ENCODE data around the gene AK8. TPM values are rescaled to one million over a fixed set of nuclear protein-coding genes. Genes with fewer than 3 reads are reported as not detected.
"Not testable (repeated sequence)": the region's sequence is repeated elsewhere in the genome, so short reads cannot be mapped to it uniquely, and the experiment has no call there.

AK8 gene
- total RNA-seq, 2 donors from 2014 or later = 0.66 TPM; not detected in 1

- Mint-ChIP-seq H3K27ac (no peak overlapping the region), H3K4me1 (no peaks in the 10 kb centered on the region), H3K27me3 (peaks cover 23% of the 10 kb centered on the region), H3K4me3 (no peak overlapping the region), H3K36me3 (ENCODE audit: low read depth) (no peaks in the 10 kb centered on the region), H3K9me3 (no peaks in the 10 kb centered on the region)
- no peak for ATAC-seq (replicated peaks)
These were observed 156.4 kb downstream of the AK8 start for GRCh38 chr9:132721661-132722060.

DNA sequence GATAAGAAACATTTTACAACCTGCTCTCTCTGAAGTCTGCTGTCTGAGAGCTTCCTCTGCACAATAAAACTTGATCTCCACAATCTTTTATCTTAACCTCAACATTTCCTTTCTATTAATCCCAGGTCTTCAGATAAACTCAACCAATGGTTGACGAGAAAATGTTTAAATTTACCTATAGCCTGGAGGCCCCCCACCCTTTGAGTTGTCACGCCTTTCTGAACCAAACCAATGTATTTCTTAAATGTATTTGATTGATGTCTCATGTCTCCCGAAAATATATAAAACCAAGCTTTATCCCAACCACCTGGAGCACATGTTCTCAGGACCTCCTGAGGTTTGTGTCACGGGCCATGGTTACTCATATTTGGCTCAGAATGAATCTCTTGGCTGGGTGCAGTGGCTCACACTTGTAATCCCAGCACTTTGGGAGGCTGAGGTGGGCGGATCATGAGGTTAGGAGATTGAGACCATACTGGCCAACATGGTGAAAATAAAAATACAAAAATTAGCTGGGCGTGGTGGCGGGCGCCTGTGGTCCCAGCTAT lies 159.6 kb downstream of the AK8 start:
- peaks cover 24% of the 10 kb centered on the region for H3K27me3 Mint-ChIP-seq
- not testable (repeated sequence) for H3K9me3 Mint-ChIP-seq; H3K4me1 Mint-ChIP-seq; ATAC-seq (replicated peaks); H3K27ac Mint-ChIP-seq; H3K36me3 Mint-ChIP-seq (ENCODE audit: low read depth); H3K4me3 Mint-ChIP-seq

DNA sequence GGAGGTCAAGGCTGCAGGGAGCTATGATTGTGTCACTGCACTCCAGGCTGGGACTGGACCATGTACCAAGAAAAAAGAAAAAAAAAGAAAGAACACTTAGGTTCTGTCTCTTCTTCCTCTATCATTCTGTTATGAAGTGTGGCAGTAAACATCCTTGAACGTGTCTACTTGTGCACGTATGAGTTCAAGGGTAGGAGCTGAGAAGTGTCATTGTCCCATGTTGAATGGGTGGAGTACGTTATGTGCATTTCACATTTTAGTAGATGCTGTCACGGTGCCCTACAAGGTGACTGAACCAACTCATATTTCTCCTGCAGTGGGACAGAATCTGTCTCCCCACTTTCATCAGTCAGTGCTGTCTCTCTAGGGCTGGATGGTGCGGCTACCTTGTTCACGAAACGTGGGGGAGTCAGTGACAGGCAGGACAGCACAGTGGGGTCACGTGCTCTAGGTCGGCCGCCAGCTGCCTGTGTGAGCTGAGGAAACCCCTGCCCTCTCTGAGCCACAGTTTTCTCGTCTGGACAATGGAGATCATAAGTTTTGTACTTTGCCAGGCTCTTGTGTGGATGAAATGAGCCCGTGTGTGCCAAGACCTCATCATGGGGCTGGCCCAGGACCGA lies 160.6 kb downstream of the AK8 start:
- no peaks in the 10 kb centered on the region for H3K4me1 Mint-ChIP-seq
- H3K36me3 Mint-ChIP-seq (ENCODE audit: low read depth) = no peaks in the 10 kb centered on the region
- H3K27me3 Mint-ChIP-seq = peaks cover 22% of the 10 kb centered on the region
- H3K4me3 Mint-ChIP-seq = no peak overlapping the region
- H3K27ac Mint-ChIP-seq = no peak overlapping the region
- ATAC-seq (replicated peaks) = no peak
- H3K9me3 Mint-ChIP-seq = no peaks in the 10 kb centered on the region

GRCh38 chr9:132716007-132716406 lies 162.1 kb downstream of the AK8 start:
- H3K27me3 Mint-ChIP-seq = peaks cover 22% of the 10 kb centered on the region
- no peaks in the 10 kb centered on the region for H3K36me3 Mint-ChIP-seq (ENCODE audit: low read depth)
- no peak for ATAC-seq (replicated peaks)
- H3K9me3 Mint-ChIP-seq = no peaks in the 10 kb centered on the region
- H3K4me1 Mint-ChIP-seq = no peaks in the 10 kb centered on the region
- no peak overlapping the region for H3K4me3 Mint-ChIP-seq
- no peak overlapping the region for H3K27ac Mint-ChIP-seq

- no peaks in the 10 kb centered on the region for H3K9me3 Mint-ChIP-seq
- no peak overlapping the region for H3K27ac Mint-ChIP-seq
- ATAC-seq (replicated peaks) = peak; percentile 53
- H3K27me3 Mint-ChIP-seq = peaks cover 13% of the 10 kb centered on the region
- H3K4me3 Mint-ChIP-seq = no peak overlapping the region
- H3K4me1 Mint-ChIP-seq = no peaks in the 10 kb centered on the region
- no peaks in the 10 kb centered on the region for H3K36me3 Mint-ChIP-seq (ENCODE audit: low read depth)
These were observed 165.3 kb downstream of the AK8 start for GRCh38 chr9:132712753-132713152.

- Mint-ChIP-seq H3K4me1 (no peaks in the 10 kb centered on the region), H3K4me3 (no peak overlapping the region), H3K27ac (no peak overlapping the region), H3K9me3 (no peaks in the 10 kb centered on the region), H3K36me3 (ENCODE audit: low read depth) (no peaks in the 10 kb centered on the region), H3K27me3 (peaks cover 8% of the 10 kb centered on the region)
- no peak for ATAC-seq (replicated peaks)
These were observed 166.2 kb downstream of the AK8 start for GRCh38 chr9:132711846-132712245.

DNA sequence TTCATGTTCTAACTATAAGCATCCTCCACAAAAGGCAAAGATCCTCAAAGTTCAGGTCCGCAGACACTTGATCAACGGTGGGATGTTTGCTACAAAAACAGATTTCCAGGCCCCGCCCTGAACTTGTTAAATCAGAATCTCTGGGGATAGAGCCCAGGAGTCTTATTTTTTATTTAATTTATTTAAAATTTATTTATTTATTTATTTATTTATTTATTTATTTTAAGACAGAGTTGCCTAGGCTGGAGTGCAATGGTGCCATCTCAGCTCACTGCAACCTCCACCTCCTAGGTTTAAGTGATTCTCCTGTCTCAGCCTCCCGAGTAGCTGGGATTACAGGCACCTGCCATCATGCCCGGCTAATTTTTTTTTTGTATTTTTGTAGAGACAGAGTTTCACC lies 166.9 kb downstream of the AK8 start:
- H3K27me3 Mint-ChIP-seq = peaks cover 11% of the 10 kb centered on the region
- not testable (repeated sequence) for H3K4me3 Mint-ChIP-seq; H3K9me3 Mint-ChIP-seq; ATAC-seq (replicated peaks); H3K4me1 Mint-ChIP-seq; H3K27ac Mint-ChIP-seq; H3K36me3 Mint-ChIP-seq (ENCODE audit: low read depth)

DNA sequence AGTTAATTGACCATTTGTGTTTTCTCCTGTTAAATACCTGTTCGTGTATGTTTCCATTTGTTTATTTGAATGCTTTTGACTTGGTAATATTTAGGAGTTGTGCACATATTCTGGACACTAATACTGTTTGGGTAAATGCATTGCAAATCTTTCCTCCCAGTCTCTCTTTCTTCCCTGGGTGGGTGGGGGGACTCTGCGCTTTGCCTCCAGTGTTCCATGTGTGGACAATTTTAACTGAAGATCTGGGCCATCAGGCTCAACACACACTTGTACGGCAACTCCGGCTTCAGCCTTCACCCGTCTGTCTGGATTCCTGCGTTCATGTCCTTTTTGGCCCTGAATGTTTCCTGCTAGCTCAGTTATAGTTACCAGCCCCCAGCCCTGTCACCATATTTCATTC lies 167.8 kb downstream of the AK8 start:
- Mint-ChIP-seq H3K9me3 (no peaks in the 10 kb centered on the region), H3K27me3 (peaks cover 15% of the 10 kb centered on the region), H3K27ac (no peak overlapping the region), H3K4me3 (no peak overlapping the region), H3K4me1 (no peaks in the 10 kb centered on the region), H3K36me3 (ENCODE audit: low read depth) (no peaks in the 10 kb centered on the region)
- no peak for ATAC-seq (replicated peaks)

- no peak overlapping the region for H3K27ac Mint-ChIP-seq
- H3K9me3 Mint-ChIP-seq = no peaks in the 10 kb centered on the region
- no peak for ATAC-seq (replicated peaks)
- H3K4me3 Mint-ChIP-seq = no peak overlapping the region
- H3K36me3 Mint-ChIP-seq (ENCODE audit: low read depth) = no peaks in the 10 kb centered on the region
- peaks cover 15% of the 10 kb centered on the region for H3K27me3 Mint-ChIP-seq
- H3K4me1 Mint-ChIP-seq = no peaks in the 10 kb centered on the region
These were observed 169.2 kb downstream of the AK8 start for GRCh38 chr9:132708769-132709430.

DNA sequence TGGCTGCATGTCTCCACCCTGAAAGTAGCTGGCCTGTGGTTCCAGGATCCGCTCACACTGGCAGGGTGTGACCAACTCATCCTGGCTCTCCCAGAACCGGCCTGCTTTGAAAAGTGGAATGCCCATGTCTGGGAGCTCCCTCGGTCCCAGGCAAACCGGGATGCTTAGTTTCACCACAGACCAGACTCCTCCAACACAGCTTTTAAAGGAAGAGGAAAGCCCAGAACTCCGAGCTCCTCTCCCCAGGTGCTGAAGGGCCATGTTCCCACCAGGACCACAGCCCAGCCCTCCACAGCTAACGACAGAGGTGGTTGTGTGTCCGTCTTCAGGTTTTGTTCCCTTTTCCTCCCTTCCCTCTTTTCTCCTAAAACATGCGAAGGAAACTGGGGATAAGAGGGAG lies 169.8 kb downstream of the AK8 start:
- no peaks in the 10 kb centered on the region for H3K9me3 Mint-ChIP-seq
- no peak for ATAC-seq (replicated peaks)
- H3K27ac Mint-ChIP-seq = no peak overlapping the region
- H3K27me3 Mint-ChIP-seq = peaks cover 12% of the 10 kb centered on the region
- H3K4me1 Mint-ChIP-seq = no peaks in the 10 kb centered on the region
- H3K4me3 Mint-ChIP-seq = no peak overlapping the region
- no peaks in the 10 kb centered on the region for H3K36me3 Mint-ChIP-seq (ENCODE audit: low read depth)

DNA sequence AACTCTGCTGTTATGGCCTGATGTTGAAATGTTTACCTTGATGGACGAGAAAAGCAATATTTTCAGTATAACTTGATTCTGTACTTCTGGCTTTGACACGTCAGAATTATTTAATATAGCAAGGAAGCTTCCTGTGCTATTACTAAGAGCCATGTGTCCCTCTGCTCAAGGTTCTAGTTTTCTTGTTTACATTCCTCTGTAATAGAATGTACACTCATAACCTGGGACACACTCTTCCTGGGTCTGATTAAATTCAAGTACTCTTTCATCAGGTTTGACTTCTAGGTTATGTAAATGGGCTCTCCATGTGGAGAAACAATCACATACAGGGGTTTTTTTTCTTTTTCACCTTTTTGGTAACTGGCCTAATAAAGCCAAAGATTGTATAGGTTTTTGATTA lies 174.7 kb downstream of the AK8 start:
- peaks cover 4% of the 10 kb centered on the region for H3K9me3 Mint-ChIP-seq
- H3K27ac Mint-ChIP-seq = no peak overlapping the region

DNA sequence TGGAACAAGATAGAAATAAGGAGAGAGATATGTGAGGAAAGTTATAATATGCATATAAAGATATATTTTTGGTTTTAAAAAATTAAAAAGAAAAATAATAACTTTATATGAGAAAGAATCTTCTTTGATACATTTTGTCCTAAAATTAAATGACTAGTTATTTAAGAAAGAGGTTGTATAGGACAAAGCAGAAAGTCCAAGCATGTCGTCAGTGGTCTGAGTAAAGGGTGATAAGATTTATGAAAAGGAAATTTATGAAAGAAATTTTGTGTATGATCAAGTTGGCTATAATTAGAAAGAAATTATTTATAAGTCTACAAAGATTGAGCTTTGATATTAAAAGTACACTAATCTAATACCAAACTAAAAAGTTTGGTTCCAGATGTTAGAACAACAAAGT lies 175.8 kb downstream of the AK8 start:
- H3K4me1 Mint-ChIP-seq = no peaks in the 10 kb centered on the region
- ATAC-seq (replicated peaks) = no peak
- peaks cover 13% of the 10 kb centered on the region for H3K27me3 Mint-ChIP-seq
- H3K36me3 Mint-ChIP-seq (ENCODE audit: low read depth) = no peaks in the 10 kb centered on the region
- no peak overlapping the region for H3K4me3 Mint-ChIP-seq
- H3K27ac Mint-ChIP-seq = no peak overlapping the region
- peaks cover 10% of the 10 kb centered on the region for H3K9me3 Mint-ChIP-seq

More for the DNA sequence above, 174.7 kb downstream of the AK8 start:
- peaks cover 12% of the 10 kb centered on the region for H3K27me3 Mint-ChIP-seq
- H3K4me1 Mint-ChIP-seq = no peaks in the 10 kb centered on the region
- no peak for ATAC-seq (replicated peaks)
- no peak overlapping the region for H3K4me3 Mint-ChIP-seq
- H3K36me3 Mint-ChIP-seq (ENCODE audit: low read depth) = no peaks in the 10 kb centered on the region

DNA sequence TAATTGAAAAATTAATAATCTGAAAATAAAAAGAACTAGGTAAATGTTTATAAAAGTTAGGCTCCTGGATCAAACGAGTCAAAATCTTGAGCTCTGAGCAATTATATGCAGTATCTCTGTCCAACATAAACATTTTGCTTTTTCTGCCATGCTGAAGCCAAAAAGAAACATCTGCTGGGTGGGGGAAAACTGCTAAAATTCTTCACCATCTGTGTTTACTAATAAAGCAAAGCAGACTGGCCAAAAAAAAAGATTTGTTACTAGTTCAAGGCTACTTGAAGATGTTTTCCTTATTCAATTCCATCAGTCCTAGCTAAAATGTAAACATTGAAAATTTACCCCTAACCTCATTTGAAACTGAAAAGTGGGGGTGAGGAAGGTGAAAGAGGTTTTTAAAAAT lies 178.1 kb downstream of the AK8 start:
- Mint-ChIP-seq H3K27ac (no peak overlapping the region), H3K36me3 (ENCODE audit: low read depth) (no peaks in the 10 kb centered on the region), H3K9me3 (peaks cover 22% of the 10 kb centered on the region), H3K27me3 (peaks cover 4% of the 10 kb centered on the region), H3K4me3 (no peak overlapping the region), H3K4me1 (no peaks in the 10 kb centered on the region)
- ATAC-seq (replicated peaks) = no peak

DNA sequence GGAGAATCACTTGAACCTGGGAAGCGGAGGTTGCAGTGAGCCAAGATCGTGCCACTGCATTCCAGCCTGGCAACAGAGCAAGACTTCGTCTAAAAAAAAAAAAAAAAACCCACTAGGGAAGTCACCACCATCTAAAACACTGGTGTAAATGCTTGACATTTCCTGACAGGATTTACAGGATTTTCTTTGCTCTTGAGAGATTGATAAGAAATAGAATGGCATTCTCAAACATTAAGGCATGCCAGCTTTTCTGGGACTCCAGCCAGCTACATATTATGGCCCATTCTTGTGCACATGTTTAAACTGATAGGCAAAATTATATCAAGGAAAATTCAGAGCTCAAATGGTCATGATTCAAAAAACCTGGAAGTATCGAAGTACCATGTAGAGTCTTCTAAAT lies 179.1 kb downstream of the AK8 start:
- Mint-ChIP-seq H3K36me3 (ENCODE audit: low read depth) (no peaks in the 10 kb centered on the region), H3K4me1 (no peaks in the 10 kb centered on the region), H3K27ac (no peak overlapping the region), H3K9me3 (peaks cover 25% of the 10 kb centered on the region), H3K27me3 (peaks cover 4% of the 10 kb centered on the region), H3K4me3 (no peak overlapping the region)
- ATAC-seq (replicated peaks) = no peak

DNA sequence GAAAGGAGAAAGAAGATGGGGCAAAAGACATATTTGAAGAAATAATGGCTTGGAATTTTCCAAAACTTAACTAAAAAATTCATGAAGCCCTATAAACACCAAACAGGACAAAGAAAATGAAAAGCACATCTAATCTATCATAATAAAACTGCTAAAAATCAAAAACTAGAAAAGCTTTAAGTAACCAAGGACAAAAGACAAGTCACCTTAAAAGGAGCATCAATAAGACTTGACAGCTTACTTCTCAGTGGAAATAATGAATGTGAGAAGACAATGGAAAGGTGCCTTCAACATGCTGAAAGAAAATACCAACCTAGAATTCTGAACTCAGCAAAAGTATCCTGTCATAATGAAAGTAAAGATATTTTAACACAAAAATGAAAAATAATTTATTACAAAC lies 180.9 kb downstream of the AK8 start:
- H3K9me3 Mint-ChIP-seq = peaks cover 25% of the 10 kb centered on the region
- H3K27ac Mint-ChIP-seq = no peak overlapping the region
- no peak for ATAC-seq (replicated peaks)
- H3K36me3 Mint-ChIP-seq (ENCODE audit: low read depth) = peaks cover 6% of the 10 kb centered on the region
- H3K4me3 Mint-ChIP-seq = no peak overlapping the region
- H3K4me1 Mint-ChIP-seq = no peaks in the 10 kb centered on the region
- H3K27me3 Mint-ChIP-seq = peaks cover 4% of the 10 kb centered on the region
